GM18867 (cell line): ENCODE data around the gene MS4A4A.
"Not testable (repeated sequence)": the region's sequence is repeated elsewhere in the genome, so short reads cannot be mapped to it uniquely, and the experiment has no call there.

Experiments used
- ATAC-seq: cut with Tn5 transposase; IDR thresholded peaks from one replicate; pipeline ENCODE4 v1.9.1; 2021; ENCODE audit warnings: mild to moderate bottlenecking, moderate library complexity; ENCODE audit not compliant: unreplicated experiment

MS4A4A gene

DNA sequence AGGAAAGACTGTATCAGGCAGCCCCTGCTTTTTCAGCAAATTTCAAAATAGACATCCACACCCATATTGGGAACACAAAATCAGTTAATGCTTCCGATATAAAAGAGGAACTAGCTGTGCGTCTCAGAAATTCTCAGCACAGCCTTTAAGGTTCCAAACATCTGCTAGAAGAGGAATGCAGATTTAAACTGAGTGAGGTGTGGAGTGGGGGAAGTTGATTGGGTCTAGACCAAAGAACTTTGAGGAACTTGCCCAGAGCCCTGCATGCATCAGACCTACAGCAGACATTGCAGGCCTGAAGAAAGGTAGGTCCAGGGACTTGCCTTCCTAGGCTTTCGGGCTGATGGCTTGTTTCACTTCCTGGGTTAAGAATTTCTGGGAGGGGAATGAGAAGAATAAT is at the start of gene MS4A4A:
Gene MS4A4A (plus strand): TSS at position 255 of the 400 bp plus-strand sequence. CDS start 10 bp downstream, at position 265.
- ATAC-seq: no peak

DNA sequence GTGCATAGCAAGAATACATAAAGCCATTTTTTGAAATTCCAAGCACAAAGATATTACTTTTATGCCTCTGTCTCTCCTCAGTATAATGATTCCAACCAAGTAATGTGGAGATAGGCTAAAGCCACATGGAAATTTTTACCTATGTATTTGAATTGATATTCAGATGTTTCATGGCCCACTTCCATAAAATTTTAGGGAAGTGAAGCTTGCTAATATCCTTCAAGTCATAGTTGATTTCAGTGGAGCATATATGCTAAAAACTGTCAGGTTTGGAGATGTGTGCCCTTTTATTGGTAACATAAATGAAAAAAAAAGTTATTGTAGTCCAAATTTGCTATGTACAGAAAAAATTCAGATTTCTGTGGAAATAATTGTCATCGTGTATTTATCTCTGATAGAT is 49.8 kb upstream of the MS4A4A start:
- ATAC-seq: no peak

DNA sequence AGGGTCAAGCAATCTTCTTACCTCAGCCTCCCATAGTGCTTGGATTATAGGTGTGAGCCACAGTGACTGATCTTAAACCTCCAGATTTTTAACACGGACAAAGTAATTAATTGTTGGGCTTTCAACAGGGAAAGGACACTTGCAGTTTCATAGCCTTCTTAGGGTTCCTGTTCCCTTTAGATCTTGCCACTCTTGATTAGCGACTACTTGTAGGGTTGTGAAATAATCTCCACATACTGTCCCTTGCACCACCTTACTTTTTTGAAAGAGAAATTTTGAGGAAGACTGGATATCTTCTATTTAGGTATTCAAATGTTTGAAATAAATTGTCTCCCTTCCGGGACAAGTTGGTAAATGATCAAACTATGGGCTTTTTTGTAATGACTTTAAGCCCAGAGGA is 45.1 kb upstream of the MS4A4A start:
- no peak for ATAC-seq

DNA sequence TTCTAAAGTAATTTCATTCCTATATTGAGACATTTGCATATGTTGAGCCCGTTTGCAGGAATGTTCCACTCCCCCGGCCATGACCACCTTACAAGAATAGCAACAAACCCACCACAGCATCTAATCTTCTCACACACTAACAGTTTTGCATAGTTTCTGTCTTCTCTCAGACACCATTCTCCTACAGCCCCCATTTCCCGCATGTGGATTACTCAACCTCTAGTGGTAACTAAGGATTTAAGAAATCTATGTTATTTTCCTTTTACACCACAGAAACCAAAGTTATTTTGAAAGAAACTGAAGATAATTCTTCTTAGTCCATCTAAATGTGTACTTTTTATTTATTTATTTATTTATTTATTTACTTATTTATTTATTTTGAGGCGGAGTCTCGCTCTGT is 39.8 kb upstream of the MS4A4A start:
- no peak for ATAC-seq

DNA sequence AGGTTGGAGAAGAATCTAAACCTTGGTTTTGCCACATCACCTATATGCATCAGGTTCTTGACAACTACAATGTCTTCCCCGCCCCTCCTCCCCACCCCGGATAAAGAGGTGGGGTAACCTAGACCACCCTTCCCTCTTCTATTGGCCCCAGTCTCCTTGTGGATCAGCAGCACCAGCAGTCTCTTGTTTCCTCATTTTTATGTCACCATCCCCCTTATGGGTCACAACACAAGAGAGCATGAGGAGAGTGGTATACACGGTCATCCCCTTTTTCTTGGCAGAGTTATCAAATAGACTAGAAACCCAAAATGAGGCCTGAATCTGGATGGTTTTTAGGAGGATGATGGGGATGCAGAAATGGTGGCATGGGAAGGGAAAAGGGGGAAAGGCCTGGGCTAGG is 38.7 kb upstream of the MS4A4A start:
- ATAC-seq: no peak

DNA sequence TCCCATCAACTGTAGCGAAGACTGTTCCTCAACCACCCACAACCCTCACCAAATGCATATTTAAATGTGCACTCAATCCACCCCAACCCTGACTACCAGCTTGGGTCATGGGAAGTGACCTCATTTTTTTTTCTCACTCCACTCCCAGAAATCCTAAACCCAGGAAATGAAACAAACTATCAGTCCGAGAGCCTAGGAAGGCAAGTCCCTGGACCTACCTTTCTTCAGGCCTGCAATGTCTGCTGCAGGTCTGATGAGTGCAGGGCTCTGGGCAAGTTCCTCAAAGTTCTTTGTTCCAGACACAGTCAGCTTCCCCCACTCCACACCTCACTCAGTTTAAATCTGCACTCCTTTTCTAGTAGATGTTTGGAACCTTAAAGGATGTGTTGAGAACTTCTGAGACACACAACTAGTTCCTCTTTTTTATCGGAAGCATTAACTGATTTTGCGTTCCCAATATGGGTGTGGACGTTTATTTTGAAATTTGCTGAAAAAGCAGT is 37.7 kb upstream of the MS4A4A start, which contains the start of gene MS4A4E:
Gene MS4A4E (minus strand): TSS at position 398 of the 500 bp plus-strand sequence. CDS start 13,082 bp downstream, outside the sequence.
- ATAC-seq: no peak

DNA sequence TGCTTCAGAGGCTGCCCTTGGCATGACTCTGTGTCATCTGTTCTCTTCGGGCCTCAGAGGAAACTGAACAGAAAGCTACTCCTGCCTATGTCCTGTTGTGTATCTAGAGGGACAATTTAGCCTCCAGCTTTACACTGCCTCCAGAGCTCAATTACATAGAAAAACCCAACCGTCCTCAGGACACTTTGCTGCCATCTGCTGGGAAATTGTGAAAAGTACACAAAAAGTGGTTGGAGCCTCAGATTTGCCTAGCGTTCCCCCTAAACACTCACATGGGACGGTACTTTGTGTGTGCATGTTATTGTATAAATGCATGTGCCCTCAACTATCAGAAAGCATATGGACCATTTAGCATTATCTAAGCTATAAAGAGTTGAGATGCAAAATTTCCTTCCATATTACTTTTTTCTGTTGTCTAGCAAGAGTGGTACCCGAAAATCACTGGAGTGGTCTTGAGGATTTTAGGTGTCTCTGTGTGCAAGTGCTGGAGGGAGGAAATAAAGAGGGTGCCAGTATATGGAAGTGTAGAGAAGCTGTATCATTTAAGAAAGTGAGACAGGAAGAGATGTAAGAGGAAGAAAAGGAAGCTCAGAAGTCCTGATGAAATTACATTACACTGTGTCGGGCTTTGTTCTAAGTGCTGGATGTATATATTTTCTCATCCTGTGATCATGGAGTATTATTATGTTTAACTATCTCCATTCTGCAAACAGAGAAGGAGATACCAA is 28.8 kb upstream of the MS4A4A start:
- no peak for ATAC-seq

DNA sequence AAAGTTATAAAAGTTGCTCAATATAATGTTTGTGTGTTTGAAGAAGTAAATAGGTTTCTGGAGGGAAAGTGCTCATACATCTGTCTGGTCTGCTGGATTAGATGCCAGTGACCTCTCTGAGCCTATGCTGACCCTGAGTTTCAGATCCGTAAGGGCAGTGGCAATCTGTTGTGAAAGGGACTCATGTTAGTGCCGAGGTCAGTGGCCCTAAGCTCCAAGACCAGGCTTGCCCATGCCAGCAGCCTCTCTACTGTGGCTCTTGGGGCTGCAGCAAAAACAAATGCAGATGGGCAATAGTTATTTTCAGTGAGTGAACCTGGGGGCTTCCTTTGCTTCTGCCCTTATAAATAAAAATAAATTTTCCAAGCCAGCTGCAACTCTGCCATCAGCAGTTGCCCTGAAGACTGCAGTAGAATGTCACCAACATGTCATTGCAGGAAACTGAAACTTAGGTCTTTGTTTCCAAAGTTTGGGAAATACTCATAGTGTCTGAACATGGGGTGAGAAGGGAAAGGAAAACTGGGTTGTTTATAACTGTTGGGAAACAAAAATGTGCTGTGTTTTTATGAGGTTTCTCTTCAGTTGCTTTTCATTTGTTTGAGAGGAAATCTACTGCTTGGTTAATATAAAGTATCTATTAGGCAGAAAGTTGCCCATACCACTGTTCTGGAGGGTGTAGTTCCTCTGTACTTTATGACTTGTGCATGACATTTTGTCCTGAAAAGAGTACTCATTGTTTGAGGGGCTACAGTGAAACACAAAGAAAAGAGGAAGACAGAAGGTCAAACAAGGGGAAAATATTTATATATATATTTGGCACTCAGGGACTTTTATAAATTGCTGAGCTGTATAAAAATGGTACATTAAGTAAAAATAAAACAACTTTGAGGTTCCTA is 28.0 kb upstream of the MS4A4A start:
- no peak for ATAC-seq

DNA sequence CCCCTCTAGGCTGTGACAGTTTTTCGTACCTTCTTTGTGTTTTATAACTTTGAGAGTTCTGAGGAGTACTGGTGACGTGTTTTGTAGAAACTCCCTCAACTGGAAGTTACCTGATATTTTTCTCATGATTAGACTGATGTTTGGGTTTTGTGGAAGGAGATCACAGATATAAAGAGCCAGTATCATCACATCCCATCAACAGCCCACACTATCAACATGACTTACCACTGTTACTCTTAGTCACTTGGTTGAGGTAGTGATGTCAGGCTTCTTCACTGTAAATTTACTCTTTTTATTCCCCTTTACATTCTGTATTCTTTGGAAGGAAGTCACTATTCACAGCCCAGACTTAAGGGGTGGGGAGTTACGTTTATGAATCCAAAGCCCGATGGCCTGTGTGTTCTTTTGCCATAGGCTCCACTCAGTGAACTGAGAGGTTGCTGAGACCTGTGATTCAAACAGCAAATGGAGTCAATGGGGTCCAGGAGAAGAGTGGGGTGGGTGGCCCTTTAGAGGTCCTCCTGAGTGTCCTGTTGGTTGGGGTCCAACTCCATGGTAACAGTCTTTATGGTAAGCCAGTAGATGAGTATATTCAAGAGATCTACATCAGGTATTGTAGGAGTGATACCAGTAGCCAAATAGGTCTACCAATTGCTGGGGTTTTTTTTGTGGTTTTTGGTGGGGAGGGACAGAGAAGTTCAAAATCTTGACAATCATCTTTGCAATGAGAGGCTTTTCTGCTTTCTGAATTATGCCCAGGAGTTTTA is 22.3 kb upstream of the MS4A4A start:
- no peak for ATAC-seq

DNA sequence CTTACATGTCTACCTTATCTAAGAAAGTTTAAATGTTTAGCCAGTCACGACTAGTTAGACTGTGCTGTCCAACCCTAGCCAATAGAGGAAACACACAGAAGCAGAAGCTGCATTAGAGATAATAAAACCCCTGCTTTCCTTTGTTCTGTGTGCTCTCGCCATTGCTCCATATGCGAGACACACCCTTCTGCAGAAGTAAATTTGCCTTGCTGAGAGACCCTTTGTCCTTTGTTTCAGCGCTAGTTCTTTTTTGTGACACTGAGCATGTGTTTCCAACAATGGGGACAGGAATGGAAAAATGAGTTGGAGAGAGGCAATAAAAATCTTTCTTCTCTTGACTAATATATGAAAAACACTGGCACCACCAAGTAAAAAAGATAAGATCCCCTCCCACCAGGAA is 19.5 kb upstream of the MS4A4A start:
- ATAC-seq: no peak

DNA sequence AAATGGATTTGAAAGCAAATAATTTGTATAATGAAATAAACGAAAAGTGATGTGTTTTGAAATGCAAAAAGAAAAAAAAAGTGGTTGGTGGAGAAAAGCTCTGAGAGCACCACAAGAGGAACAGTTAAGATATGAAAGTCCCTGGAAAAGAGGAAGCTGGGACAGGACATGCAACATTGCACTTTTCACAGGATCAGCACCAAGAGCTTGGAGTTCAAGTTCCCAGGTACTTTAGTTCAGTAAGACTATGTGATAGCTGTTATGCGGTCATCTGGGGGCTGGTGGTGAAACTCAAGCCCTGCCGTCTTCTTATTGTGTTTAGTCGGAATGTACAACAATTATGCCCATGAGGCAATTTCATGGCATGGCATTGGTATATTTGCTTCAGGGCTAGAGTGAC is 17.1 kb upstream of the MS4A4A start:
- no peak for ATAC-seq

DNA sequence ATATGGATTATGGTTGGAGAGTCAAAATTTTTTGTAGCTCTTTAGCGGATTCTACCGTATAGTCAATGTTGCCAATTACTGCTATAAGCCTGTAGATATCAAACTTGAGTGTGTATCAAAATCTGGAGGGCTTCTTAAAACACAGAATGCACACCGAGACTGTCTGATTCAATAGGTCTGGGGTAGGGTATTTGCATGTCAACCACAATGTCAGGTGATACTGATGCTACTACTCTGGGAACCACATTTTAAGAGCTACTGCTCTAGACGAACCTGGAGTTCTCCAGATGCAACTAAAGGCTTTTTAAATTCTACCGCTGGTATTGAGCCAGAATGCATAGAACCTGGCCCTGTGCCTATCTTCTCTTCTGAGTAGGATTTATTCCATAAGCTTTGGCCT is 15.8 kb upstream of the MS4A4A start:
- ATAC-seq: no peak

DNA sequence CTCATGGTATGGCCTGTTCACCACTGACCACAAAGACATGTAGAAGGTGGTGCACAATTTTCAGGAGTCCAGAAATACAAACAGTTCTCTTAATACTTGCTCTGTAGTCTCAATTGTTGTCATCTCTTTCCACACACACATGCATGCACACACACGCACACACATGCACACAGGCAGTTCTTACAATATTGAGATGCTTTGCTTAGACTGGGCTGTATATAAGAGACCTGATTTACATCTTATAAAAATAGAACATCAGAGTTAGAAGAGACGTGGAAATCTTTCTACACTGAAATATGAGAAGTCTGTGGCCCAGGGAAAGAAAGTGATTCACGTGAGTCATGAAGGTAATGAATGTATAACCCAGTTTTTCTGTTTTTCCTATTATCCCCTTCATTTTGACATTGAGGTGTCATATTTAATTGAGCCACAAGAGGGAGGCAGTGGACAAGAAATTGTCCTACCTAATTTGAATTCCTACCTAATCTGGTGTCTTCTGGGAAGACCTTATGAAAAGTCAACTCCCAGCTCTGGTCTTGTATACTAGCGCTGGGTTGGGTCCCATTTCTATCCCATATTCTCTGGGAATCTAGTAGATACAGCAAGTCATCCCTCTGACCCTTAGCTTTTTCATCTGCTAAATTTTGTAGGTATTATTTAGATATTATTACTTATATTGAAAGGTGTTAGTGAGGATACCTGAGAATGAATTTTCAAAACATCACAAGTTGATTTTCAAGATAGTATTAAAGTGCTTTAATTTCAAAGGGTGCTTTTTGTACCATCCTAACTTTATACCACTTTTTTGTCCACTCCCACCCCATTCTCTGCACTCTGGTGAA is 14.9 kb upstream of the MS4A4A start:
- peak; percentile 70 for ATAC-seq

DNA sequence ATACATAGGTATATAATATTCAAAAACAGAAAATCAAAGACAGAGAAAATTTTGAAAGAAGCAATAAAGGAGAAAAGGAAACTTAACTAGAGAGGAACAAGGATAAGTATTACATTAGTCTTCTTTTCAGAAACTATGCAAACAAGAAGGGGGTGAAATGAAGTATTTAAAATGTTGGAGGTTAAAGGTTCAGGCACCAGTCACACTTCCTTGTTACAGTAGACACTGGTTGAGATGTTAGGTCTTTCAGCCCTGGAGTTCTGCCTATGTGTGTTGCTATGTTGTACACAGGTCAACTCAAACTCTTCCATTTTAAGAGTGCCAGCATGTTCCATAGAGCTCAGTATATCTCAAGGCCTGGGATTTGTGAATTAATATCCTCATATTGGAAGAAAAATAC is 6.0 kb upstream of the MS4A4A start:
- no peak for ATAC-seq

DNA sequence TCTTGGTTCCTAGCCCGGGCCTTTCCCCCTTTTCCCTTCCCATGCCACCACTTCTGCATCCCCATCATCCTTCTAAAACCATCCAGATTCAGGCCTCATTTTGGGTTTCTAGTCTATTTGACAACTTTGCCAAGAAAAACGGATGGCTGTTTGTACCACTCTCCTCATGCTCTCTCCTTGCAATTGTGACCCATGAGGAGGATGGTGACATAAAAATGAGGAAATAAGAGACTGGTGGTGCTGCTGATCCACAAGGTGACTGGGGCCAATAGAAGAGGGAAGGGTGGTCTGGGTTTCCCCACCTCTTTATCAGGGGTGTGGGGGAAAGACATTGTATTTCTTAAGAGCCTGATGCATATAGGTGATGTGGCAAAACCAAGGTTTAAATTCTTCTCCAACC is 1.0 kb downstream of the MS4A4A start:
- no peak for ATAC-seq

DNA sequence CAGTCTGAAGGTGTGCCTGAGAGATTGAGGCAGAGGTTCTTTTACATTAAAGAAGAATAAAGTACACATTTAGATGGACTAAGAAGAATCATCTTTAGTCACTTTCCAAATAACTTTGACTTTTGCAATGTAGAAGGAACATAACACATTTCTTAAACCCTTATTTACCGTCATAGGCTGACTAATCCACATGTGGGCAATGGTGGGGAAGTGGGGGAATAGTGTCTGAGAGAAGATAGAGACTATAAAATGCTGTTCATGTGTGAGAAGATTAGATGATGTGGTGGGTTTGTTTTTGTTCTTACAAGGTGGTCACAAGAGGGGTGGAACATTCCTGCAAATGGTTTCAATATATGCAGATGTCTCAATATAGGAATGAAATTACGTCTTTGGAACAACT is 1.8 kb downstream of the MS4A4A start:
- no peak for ATAC-seq

DNA sequence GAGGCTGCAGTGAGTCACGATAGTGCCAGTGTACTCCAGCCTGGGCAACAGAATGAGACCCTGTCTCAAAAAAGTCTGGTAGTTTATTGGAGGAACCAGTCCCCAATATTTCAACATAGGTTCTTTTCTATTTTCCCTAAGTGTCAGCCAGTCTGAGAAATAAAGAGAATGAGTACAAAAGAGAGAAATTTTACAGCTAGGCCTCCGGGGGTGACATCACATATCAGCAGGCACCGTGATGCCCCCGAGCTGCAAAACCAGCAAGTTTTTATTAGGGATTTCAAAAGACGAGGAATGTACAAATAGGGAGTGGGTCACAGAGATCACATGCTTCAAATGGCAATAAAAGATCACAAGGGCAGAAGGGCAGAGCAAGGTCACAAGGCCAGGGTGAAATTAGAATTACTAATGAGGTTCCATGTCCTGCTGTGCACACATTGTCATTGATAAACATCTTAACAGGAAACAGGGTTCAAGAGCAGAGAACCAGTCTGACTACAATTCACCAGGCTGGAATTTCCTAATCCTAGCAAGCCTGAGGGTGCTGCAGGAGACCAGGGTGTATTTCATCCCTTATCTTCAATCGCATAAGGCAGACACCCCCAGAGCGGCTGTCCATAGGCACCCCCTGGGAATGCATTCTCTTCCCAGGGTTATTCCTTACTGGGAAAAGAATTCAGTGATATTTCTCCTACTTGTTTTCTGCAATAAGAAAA is 5.1 kb downstream of the MS4A4A start:
- ATAC-seq: not testable (repeated sequence)

DNA sequence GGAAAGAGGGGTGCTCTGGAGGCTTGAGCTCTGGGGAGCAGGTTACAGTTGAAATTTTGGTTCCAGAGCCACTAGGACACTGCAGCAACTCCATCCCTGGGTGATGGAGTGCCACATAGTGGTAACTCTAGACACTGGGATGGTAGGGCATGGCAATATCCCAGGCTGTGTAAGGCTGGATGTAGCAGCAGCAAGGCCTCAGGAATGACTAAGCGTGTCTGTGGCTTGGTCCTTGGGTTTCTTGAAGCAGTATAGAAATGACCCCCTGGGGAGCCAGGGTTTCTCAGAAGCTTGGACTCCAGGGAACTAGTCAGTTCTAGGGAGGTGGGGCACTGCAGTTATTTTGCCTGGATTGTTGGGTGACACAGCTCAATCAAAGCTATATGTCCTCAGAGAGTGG is 8.1 kb downstream of the MS4A4A start:
- no peak for ATAC-seq

DNA sequence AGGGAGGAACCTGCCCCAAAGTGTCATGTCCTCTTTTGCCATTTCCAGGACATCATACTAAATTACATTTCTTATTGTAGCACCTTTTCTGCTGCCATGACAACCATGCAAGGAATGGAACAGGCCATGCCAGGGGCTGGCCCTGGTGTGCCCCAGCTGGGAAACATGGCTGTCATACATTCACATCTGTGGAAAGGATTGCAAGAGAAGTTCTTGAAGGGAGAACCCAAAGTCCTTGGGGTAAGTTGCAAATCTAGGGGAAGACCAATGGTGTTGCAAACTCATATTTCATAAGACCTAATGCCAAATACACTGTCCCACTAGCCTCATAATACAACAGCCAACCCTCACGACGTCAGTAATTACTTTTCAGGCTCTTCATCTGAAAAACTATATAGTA is 11.7 kb downstream of the MS4A4A start:
- no peak for ATAC-seq

DNA sequence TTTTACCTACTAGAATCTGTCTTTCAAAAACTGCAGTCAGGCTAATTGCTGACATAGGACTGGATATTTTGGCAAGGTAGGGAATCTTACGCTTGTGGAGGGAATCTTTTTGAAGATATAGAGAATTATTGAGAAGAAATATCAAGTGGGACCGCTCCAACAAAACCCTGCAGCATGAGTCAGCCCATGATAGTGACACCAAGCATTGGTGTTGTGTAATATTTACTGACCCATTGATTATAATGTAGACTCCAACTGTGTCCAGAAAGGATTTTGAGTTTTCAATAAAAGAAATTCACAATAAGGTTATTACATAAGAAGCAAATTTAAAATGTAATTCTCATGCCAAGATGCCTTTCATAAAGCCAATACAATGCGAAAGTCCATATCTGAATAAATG is 20.7 kb downstream of the MS4A4A start:
- ATAC-seq: no peak
